SK-N-SH (cell line): Measurements from ENCODE around the gene MID1.

Source experiments
- EP300 ChIP-seq, 2 experiments: IDR thresholded peaks; 2 replicates each; pipeline versions ENCODE4 v1.4.0 to v1.6.1; 2012; ENCODE audit warnings: borderline replicate concordance in 1 of 2, low read depth in 1 of 2, low read length in 1 of 2
- EZH2phosphoT487 ChIP-seq: fragments of 200-600 bp; sonication (generic); IDR thresholded peaks from 2 replicates; pipeline ENCODE4 v1.6.1; 2017; ENCODE audit warnings: low read depth, mixed run types, mild to moderate bottlenecking, antibody characterized with exemption, moderate library complexity, borderline replicate concordance
- FOXJ3 ChIP-seq: sonication (generic); formaldehyde crosslinking; IDR thresholded peaks from 2 replicates; pipeline ENCODE4 v1.5.1; 2020; ENCODE audit warnings: mild to moderate bottlenecking, missing genetic modification reagents
- TAF1 ChIP-seq: IDR thresholded peaks from 2 replicates; pipeline ENCODE4 v1.6.1; 2012; ENCODE audit warnings: low read depth, mild to moderate bottlenecking, low read length, moderate library complexity, borderline replicate concordance
- YY1 ChIP-seq: IDR thresholded peaks from 2 replicates; pipeline ENCODE4 v1.4.0; 2012; ENCODE audit warnings: low read depth, mild to moderate bottlenecking
- TF ChIP-seq, protein P1 (sequence below): fragments of 200-600 bp; sonication (generic); IDR thresholded peaks from 2 replicates; pipeline ENCODE4 v1.6.1; 2017; ENCODE audit warnings: antibody characterized with exemption, mild to moderate bottlenecking, moderate library complexity
- TF ChIP-seq, protein P2 (sequence below): IDR thresholded peaks from 2 replicates; pipeline ENCODE4 v1.4.0; 2012; ENCODE audit warnings: low read depth, borderline replicate concordance
- TF ChIP-seq, protein P3 (sequence below): IDR thresholded peaks from 2 replicates; pipeline ENCODE4 v1.6.1; 2012; ENCODE audit warnings: mild to moderate bottlenecking, low read depth, low read length, moderate library complexity

DNA sequence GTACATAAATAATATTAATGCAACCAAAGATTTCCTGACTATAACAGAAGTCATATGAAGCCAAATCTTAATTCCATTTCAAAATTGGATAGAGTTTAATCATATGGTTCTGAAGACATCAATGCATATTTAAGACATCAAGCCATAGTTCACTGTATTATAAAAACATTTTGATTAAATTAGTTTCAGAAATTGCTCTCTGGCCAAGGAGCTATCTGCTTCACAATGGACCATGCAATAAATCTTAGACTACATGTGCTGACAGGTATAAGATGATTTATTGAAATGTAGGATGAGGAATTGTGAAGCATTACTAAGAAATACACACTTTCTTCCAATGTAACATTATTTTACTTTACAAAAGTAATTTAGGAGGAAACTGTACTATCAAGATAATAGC lies 81.6 kb downstream of the MID1 start:
- TF ChIP-seq, protein P1, sequence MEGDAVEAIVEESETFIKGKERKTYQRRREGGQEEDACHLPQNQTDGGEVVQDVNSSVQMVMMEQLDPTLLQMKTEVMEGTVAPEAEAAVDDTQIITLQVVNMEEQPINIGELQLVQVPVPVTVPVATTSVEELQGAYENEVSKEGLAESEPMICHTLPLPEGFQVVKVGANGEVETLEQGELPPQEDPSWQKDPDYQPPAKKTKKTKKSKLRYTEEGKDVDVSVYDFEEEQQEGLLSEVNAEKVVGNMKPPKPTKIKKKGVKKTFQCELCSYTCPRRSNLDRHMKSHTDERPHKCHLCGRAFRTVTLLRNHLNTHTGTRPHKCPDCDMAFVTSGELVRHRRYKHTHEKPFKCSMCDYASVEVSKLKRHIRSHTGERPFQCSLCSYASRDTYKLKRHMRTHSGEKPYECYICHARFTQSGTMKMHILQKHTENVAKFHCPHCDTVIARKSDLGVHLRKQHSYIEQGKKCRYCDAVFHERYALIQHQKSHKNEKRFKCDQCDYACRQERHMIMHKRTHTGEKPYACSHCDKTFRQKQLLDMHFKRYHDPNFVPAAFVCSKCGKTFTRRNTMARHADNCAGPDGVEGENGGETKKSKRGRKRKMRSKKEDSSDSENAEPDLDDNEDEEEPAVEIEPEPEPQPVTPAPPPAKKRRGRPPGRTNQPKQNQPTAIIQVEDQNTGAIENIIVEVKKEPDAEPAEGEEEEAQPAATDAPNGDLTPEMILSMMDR: no peak
- TF ChIP-seq EP300 (IDR thresholded peaks at IDR 0.05; ENCODE audit: borderline replicate concordance in 1 of 2, low read depth in 1 of 2, low read length in 1 of 2) (no peak), TAF1 (no peak), FOXJ3 (no peak), YY1 (no peak), EZH2phosphoT487 (no peak)
- TF ChIP-seq, protein P2, sequence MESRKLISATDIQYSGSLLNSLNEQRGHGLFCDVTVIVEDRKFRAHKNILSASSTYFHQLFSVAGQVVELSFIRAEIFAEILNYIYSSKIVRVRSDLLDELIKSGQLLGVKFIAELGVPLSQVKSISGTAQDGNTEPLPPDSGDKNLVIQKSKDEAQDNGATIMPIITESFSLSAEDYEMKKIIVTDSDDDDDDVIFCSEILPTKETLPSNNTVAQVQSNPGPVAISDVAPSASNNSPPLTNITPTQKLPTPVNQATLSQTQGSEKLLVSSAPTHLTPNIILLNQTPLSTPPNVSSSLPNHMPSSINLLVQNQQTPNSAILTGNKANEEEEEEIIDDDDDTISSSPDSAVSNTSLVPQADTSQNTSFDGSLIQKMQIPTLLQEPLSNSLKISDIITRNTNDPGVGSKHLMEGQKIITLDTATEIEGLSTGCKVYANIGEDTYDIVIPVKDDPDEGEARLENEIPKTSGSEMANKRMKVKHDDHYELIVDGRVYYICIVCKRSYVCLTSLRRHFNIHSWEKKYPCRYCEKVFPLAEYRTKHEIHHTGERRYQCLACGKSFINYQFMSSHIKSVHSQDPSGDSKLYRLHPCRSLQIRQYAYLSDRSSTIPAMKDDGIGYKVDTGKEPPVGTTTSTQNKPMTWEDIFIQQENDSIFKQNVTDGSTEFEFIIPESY: no peak
- TF ChIP-seq, protein P3, sequence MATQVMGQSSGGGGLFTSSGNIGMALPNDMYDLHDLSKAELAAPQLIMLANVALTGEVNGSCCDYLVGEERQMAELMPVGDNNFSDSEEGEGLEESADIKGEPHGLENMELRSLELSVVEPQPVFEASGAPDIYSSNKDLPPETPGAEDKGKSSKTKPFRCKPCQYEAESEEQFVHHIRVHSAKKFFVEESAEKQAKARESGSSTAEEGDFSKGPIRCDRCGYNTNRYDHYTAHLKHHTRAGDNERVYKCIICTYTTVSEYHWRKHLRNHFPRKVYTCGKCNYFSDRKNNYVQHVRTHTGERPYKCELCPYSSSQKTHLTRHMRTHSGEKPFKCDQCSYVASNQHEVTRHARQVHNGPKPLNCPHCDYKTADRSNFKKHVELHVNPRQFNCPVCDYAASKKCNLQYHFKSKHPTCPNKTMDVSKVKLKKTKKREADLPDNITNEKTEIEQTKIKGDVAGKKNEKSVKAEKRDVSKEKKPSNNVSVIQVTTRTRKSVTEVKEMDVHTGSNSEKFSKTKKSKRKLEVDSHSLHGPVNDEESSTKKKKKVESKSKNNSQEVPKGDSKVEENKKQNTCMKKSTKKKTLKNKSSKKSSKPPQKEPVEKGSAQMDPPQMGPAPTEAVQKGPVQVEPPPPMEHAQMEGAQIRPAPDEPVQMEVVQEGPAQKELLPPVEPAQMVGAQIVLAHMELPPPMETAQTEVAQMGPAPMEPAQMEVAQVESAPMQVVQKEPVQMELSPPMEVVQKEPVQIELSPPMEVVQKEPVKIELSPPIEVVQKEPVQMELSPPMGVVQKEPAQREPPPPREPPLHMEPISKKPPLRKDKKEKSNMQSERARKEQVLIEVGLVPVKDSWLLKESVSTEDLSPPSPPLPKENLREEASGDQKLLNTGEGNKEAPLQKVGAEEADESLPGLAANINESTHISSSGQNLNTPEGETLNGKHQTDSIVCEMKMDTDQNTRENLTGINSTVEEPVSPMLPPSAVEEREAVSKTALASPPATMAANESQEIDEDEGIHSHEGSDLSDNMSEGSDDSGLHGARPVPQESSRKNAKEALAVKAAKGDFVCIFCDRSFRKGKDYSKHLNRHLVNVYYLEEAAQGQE: no peak
